GM15510 (cell line): ENCODE data around the gene IL17C.

Source experiments
- POLR2A ChIP-seq: IDR thresholded peaks from 3 replicates; pipeline ENCODE4 v1.6.1; 2011; ENCODE audit warnings: borderline replicate concordance; ENCODE audit not compliant: insufficient read length; ENCODE audit errors: extremely low read depth

IL17C gene

GRCh38 chr16:88633684-88634140 lies 4.7 kb upstream of the IL17C start:
- TF ChIP-seq POLR2A = no peak

DNA sequence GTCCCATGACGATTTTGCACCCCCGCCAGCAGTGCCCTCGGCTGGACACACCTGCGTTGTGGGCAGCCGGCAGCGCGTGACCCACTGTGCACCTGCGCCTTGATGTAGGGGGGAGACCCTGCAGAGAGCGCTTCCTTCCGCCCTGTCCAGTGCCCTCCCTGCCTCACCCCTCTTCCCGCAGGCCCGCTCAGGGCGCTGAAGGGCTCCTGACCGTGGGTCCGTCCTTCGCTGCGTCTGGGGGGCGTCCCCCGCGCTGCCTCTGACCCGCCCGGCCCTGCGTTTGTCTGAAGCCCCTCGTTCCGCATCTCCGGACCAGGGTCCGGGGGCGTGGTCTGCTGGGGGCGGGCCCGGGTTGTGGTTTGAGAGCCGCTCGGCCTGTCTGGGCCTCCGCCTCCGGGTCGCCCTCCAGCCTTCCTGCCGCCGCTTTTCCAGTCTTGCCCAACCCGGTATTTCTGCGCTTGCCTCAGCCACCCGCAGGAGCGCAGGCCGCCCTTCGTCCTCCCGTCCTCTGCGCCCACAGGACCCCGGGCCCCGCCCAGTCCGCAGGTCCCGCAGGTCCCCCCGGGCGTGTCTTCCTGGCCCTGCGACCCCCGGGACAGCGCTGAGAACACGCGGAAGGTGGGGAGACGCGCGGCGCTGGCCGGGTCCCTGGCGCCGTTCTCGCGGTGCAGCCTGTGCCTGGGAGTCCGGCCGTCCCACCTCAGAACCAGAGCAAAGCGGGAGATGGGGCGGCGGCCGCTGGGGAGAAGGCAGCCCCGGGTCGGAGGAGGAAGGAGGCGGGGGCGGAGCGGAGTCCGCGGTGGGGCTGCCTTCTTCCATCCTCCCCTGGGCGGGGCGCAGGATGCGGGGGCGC lies 4.0 kb upstream of the IL17C start:
- peak; percentile 40 for TF ChIP-seq POLR2A

- TF ChIP-seq POLR2A = no peak
Measured at GRCh38 chr16:88634994-88635670, 3.2 kb upstream of the IL17C start.

DNA sequence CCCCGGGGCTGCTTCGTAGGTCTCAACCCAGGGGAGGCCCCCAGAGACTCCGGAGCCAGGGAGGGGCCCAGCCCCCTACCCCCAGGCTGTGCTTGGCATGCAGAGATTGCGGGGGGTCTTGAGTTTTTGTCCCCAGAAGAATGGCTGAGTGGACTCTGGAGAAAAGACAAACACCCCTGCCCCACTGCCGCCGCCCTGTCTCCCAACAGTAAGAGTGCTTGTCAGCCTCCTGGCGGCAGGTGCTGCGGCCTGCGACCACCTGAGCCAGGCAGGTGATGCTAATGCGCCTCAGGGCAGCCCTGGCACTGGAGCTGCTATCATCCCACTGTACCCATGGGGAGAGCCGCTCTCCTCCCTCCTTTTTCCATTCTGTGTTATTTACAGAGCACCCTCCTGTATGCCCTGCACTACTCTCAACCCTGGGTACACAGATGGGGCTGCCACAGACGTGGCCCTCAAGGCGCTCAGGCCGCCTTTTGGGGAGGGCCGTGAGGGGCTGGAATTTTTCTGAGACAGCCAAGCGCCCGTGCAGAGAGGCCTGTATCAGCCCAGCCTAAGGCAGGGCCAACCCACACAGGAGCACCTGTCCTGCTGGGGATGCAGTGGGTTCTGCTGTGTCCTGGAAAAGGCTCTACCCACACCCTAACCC lies 2.6 kb upstream of the IL17C start:
- TF ChIP-seq POLR2A = no peak

- no peak for TF ChIP-seq POLR2A
Measured at GRCh38 chr16:88636488-88637265, 1.7 kb upstream of the IL17C start.

GRCh38 chr16:88639231-88640038 lies 1.1 kb downstream of the IL17C start:
- TF ChIP-seq POLR2A = no peak

GRCh38 chr16:88640039-88640495 lies 1.7 kb downstream of the IL17C start:
- no peak for TF ChIP-seq POLR2A

DNA sequence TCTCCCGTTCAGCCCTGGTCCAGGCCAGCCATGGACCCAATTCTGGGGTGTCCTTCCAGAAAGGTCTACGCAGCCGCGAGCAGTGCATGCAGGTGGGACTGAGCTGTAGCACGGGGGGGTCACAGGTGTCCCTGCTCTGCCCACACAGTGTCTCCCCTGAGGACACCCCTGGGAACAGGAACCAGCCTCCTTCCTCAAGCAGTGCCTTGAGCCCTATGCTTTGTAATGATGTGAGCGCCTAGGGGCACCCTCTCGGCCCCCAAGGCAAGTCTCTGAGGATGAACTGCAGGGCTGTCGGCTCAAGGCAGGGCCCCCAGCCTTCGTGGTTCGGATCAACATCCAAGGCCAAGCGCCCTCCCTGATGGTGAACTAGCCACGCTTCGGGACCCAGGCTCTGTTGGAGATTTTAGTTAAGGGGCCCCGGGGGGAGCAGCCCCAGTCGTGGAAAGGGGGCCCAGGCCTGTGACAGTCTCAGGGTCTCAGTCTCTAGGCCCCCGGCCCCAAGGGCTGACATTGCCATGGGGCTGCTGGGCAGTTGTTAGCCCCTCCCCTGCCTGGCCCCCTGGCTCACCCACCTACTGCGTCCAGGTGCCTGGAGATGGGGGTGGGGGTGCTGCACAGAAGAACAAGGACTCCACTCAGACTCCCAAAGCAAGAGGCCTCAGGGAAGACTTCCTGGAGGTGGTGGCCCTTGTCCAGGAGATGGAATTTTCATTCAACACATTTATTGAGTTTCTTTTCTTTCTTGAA lies 2.3 kb downstream of the IL17C start:
- TF ChIP-seq POLR2A = no peak

GRCh38 chr16:88642881-88643643 lies 4.7 kb downstream of the IL17C start:
- no peak for TF ChIP-seq POLR2A

- TF ChIP-seq POLR2A = no peak
Measured at GRCh38 chr16:88643644-88643932, 5.2 kb downstream of the IL17C start.

DNA sequence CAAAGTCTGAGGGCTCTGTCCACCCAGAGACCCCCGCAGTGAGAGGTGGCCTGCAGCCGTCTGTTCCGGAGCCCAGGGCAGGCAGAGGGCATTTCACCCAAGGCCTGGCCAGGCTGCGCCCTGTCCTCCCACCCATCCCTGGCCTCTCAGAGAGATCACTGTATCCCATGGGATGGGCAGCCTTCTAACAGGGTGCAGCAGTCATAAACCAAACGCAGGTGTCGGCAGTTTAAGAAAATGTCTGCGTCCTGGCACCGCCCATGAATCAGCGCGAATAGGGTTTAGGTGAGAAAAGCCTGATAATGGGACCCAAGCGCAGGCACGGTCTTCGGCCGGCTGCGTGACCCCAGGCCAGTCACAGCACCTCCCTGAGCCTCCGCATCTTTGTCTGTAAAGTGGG lies 7.1 kb downstream of the IL17C start:
- no peak for TF ChIP-seq POLR2A

DNA sequence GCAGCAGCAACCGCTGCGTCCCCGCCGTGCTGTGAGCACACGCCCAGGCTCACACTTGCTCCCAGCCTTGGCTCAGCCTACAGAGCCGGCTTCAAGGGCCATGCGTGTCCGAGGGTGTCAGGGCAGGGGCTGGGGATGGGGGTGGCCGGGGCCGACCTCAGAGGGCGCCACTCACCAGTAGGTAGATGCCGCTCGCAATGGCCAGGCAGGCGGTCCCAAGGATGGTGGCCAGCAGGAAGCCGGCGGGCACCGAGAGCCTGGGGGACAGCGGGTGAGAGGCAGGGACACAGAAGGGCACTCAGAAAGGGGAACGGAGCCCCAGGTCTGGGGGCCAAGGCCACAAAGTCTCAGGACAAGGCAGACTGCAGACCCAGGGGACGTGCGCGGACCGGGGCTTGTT lies 7.6 kb downstream of the IL17C start:
- no peak for TF ChIP-seq POLR2A
